ENCODE results near the gene GALNT1. TPM values are rescaled to one million over a fixed set of nuclear protein-coding genes. Genes with fewer than 3 reads are reported as not detected.

GALNT1 gene
- total and polyA plus RNA-seq, 11 donors, result 9.6 to 69.0 (median 42.7) TPM

- intact Hi-C loops (cut with DNase I), result no loop called here
- H3K27ac ChIP-seq, result no peak overlapping the region
- DNase-seq (no peak), ATAC-seq (peak in 2 of 4 donors; percentile 44 to 49)
- no peaks in the 10 kb centered on the region for H3K36me3 ChIP-seq
- H3K4me1 ChIP-seq, result peaks cover 9 to 72% (median 47%) of the 10 kb centered on the region in 12 donors
- H3K27me3 ChIP-seq, result no peaks in the 10 kb centered on the region
- H3K4me3 ChIP-seq, result no peak overlapping the region
- WGBS, 4 donors, result 29 to 48% (median 41%) methylated on average over 3 of the region's 3 CpGs
- TF ChIP-seq POLR2A (IDR thresholded peaks at IDR 0.05) (no peak), CTCF (IDR thresholded peaks at IDR 0.05) (no peak)
- H3K9me3 ChIP-seq, result peaks cover 0 to 4% (median 0%) of the 10 kb centered on the region in 12 donors
Observed at GRCh38 chr18:35620765-35621164, 39.2 kb downstream of the GALNT1 start.

GRCh38 chr18:35623255-35623654 is 41.7 kb downstream of the GALNT1 start:
- Histone ChIP-seq H3K4me3 (no peak overlapping the region), H3K36me3 (no peaks in the 10 kb centered on the region), H3K9me3 (peaks cover 0 to 14% (median 2%) of the 10 kb centered on the region in 12 donors), H3K27ac (no peak overlapping the region), H3K27me3 (no peaks in the 10 kb centered on the region), H3K4me1 (peaks cover 5 to 47% (median 29%) of the 10 kb centered on the region in 12 donors)
- no peak for TF ChIP-seq CTCF (IDR thresholded peaks at IDR 0.05)
- TF ChIP-seq POLR2A (IDR thresholded peaks at IDR 0.05), result no peak
- intact Hi-C loops (cut with DNase I), result no loop called here
- no peak for DNase-seq
- ATAC-seq, result no peak

GRCh38 chr18:35624146-35624545 is 42.6 kb downstream of the GALNT1 start:
- no peak for ATAC-seq
- Histone ChIP-seq H3K27ac (no peak overlapping the region), H3K27me3 (no peaks in the 10 kb centered on the region), H3K4me3 (no peak overlapping the region), H3K9me3 (peaks cover 0 to 14% (median 2%) of the 10 kb centered on the region in 12 donors), H3K36me3 (no peaks in the 10 kb centered on the region), H3K4me1 (peaks cover 3 to 38% (median 21%) of the 10 kb centered on the region in 12 donors)
- WGBS, 4 donors, result 96 to 100% (median 100%) methylated on average over 1 of the region's 1 CpG
- DNase-seq, result no peak
- TF ChIP-seq CTCF (IDR thresholded peaks at IDR 0.05) (no peak), POLR2A (IDR thresholded peaks at IDR 0.05) (no peak)
- intact Hi-C loops (cut with DNase I), result no loop called here

- intact Hi-C loops (cut with DNase I), result no loop called here
- Histone ChIP-seq H3K27ac (no peak overlapping the region), H3K36me3 (no peaks in the 10 kb centered on the region), H3K4me3 (no peak overlapping the region), H3K4me1 (peaks cover 0 to 28% (median 10%) of the 10 kb centered on the region in 12 donors), H3K9me3 (peaks cover 0 to 14% (median 2%) of the 10 kb centered on the region in 12 donors), H3K27me3 (no peaks in the 10 kb centered on the region)
- no peak for DNase-seq
- 87 to 95% (median 90%) methylated on average over 2 of the region's 2 CpGs for WGBS, 4 donors
- TF ChIP-seq CTCF (IDR thresholded peaks at IDR 0.05), result no peak
- no peak for ATAC-seq
Observed at GRCh38 chr18:35625232-35625631, 43.7 kb downstream of the GALNT1 start.
